GM23248 (cell line): ENCODE data around the gene LYSET. TPM values are rescaled to one million over a fixed set of nuclear protein-coding genes. Genes with fewer than 3 reads are reported as not detected.
"Not testable (repeated sequence)": the region's sequence is repeated elsewhere in the genome, so short reads cannot be mapped to it uniquely, and the experiment has no call there.

Source experiments
- DNase-seq: peaks from one replicate; pipeline ENCODE4 v3.0.0-alpha.2; 2015
- H2AFZ ChIP-seq: fragments of 200-600 bp; sonication (generic); 2 replicates; pipeline ENCODE4 v1.6.1; 2016; ENCODE audit warnings: antibody characterized with exemption
- H3F3A ChIP-seq: fragments of 200-600 bp; sonication (generic); 2 replicates; pipeline ENCODE4 v1.6.1; 2016; ENCODE audit warnings: mild to moderate bottlenecking, antibody characterized with exemption, mixed run types; ENCODE audit not compliant: insufficient read depth
- H3K27ac ChIP-seq: fragments of 200-600 bp; sonication (generic); 2 replicates; pipeline ENCODE4 v1.5.1; 2016; ENCODE audit warnings: mild to moderate bottlenecking
- H3K27me3 ChIP-seq: fragments of 200-600 bp; sonication (generic); replicated peaks from 2 replicates; pipeline ENCODE4 v1.6.1; 2016; ENCODE audit warnings: mild to moderate bottlenecking; ENCODE audit not compliant: insufficient read depth
- H3K36me3 ChIP-seq: fragments of 200-600 bp; sonication (generic); 2 replicates; pipeline ENCODE4 v1.6.1; 2016; ENCODE audit warnings: low read depth, mild to moderate bottlenecking
- H3K4me1 ChIP-seq: fragments of 200-600 bp; sonication (generic); 2 replicates; pipeline ENCODE4 v1.6.1; 2016; ENCODE audit warnings: mild to moderate bottlenecking; ENCODE audit not compliant: insufficient read depth
- H3K4me2 ChIP-seq: fragments of 200-600 bp; sonication (generic); one replicate; pipeline ENCODE4 v1.6.1; 2016; ENCODE audit warnings: mild to moderate bottlenecking; ENCODE audit not compliant: unreplicated experiment
- H3K4me3 ChIP-seq: fragments of 200-600 bp; sonication (generic); 2 replicates; pipeline ENCODE4 v1.5.1; 2016; ENCODE audit warnings: mild to moderate bottlenecking
- H3K79me2 ChIP-seq: fragments of 200-600 bp; sonication (generic); 2 replicates; pipeline ENCODE4 v1.6.1; 2016; ENCODE audit warnings: mild to moderate bottlenecking; ENCODE audit not compliant: insufficient read depth
- H3K9ac ChIP-seq: fragments of 200-600 bp; sonication (generic); 2 replicates; pipeline ENCODE4 v1.6.1; 2016; ENCODE audit warnings: mild to moderate bottlenecking
- H3K9me2 ChIP-seq: fragments of 200-600 bp; sonication (generic); 2 replicates; pipeline ENCODE4 v1.6.1; 2016; ENCODE audit warnings: mixed run types, mild to moderate bottlenecking, moderate library complexity; ENCODE audit not compliant: insufficient read depth
- H3K9me3 ChIP-seq: fragments of 200-600 bp; sonication (generic); one replicate; pipeline ENCODE4 v1.6.1; 2017; ENCODE audit warnings: low read depth
- H4K20me1 ChIP-seq: fragments of 200-600 bp; sonication (generic); 2 replicates; pipeline ENCODE4 v1.6.0; 2016; ENCODE audit not compliant: insufficient read depth
- EZH2 ChIP-seq: fragments of 200-600 bp; sonication (generic); IDR thresholded peaks from 2 replicates; pipeline ENCODE4 v1.6.1; 2018; ENCODE audit warnings: antibody characterized with exemption, mild to moderate bottlenecking; ENCODE audit not compliant: insufficient read depth, poor library complexity, severe bottlenecking
- EZH2phosphoT487 ChIP-seq: fragments of 200-600 bp; sonication (generic); IDR thresholded peaks from 2 replicates; pipeline ENCODE4 v1.6.1; 2018; ENCODE audit warnings: antibody characterized with exemption, moderate library complexity, mild to moderate bottlenecking, low read depth; ENCODE audit not compliant: insufficient read depth
- WGBS, 2 experiments: methylation state at CpG; one replicate each; pipeline ENCODE4 v1.1.6; 2015 to 2017; ENCODE audit warnings: low lambda C conversion rate in 2 of 2, low coverage in 1 of 2; ENCODE audit errors: missing lambda C conversion rate in 2 of 2; 5-methylcytosine and 5-hydroxymethylcytosine counted together
- in situ Hi-C: fragments of 300-500 bp; cut with MboI; formaldehyde crosslinking; loops from 2 replicates; pipeline ENCODE4 v1.15.0; 2020
- polyA plus RNA-seq: library from polyadenylated mRNA; unstranded; fragments of >200 nt; fragmentation: Nextera tagmentation; extraction: Ambion mirVana; gene quantifications from 2 replicates; pipeline ENCODE4 v1.2.1, GENCODE V29; 2016
- total RNA-seq: library from RNA; depleted of rRNA; stranded (reverse); fragments of >200 nt; shearing (Covaris generic); gene quantifications from 2 replicates; pipeline ENCODE4 v1.2.3, GENCODE V29; 2014; rRNA removed

The LYSET gene
- total and polyA plus RNA-seq, 2 experiments from 2014 or later, result 7.7 to 18.5 TPM

DNA sequence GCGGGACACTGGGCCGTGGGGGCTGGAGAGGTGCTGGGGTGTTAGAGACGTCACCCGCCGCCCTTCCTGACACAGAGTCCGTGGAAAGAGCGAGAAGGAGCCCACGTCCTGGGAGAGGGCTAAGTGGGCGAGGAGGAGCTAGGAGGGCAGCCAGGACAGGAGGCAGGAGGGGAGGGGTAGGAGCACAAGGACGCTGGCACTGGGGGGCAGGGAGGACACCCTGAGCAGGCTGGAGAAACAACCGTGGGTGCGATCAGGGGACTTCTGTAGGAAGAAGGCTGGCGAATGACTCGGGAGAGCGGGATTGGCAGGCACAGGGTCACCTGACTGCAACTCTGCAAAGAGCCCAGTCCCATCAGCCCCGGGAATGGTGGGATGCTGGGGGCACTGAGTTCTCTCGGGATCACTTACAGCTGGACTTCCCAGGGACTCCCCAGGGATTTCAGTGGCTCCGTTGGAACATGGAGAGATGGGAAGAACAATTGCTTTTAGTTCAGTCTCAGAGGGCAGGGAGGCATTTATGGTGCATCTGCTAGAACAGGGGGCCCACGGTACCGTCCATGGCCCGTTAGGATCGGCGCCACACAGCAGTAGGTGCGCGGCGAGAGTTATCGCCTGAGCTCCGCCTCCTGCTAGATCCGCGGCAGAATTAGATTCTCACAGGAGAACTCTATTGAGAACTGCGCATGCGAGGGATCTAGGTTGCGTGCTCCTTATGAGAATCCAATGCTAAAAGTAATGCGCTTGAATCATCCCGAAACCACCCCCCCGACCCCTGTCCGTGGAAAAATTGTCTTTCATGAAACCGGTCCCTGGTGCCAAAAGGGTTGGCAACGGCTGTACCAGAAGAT lies 46.2 kb downstream of the LYSET start:
- WGBS, 2 experiments, result 18 to 19% methylated on average over 39 of the region's 39 CpGs
- in situ Hi-C loops, result loop anchor here (25.0 kb wide), 1 partner anchor 306 kb away; no protein-coding TSS in a partner anchor
- Histone ChIP-seq H3K79me2 (no peaks in the 10 kb centered on the region), H4K20me1 (no peaks in the 10 kb centered on the region), H3K36me3 (no peaks in the 10 kb centered on the region; the same call in 1 of the 2 replicates), H3K27ac (peak overlapping the region; percentile 52), H3K9me2 (no peaks in the 10 kb centered on the region), H3K4me1 (peaks cover 10% of the 10 kb centered on the region), H3K4me2 (peak overlapping the region; percentile 94), H3F3A (peaks cover 22% of the 10 kb centered on the region; the same call in 1 of the 2 replicates), H2AFZ (peak overlapping the region; percentile 93), H3K4me3 (peak overlapping the region; percentile 76), H3K9ac (peak overlapping the region; percentile 82), H3K27me3 (no peaks in the 10 kb centered on the region), H3K9me3 (no peaks in the 10 kb centered on the region)
- no peak for TF ChIP-seq EZH2
- no peak for TF ChIP-seq EZH2phosphoT487
- peak; percentile 88 for DNase-seq

DNA sequence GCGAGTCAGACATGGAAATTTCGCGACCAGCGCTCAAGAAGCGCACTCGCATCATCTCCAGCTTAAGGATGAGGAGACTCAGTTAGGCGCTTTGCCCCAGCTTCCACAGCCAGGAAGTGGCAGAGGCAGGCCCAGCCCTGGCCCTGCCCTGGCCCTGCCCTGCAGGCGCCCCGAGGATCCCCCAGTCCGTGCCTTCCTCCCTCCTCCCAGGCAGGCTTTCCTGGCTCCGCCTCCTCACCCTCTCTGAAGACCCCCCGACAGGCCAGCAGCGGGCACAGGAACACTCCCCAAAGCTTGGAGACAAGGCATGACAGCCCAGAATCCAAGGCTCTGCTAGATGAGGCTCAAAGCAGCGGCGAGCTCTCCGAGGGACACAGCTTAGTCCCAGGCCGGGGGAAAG lies 47.0 kb downstream of the LYSET start:
- peak overlapping the region; percentile 94 for H3K4me2 ChIP-seq
- H3K36me3 ChIP-seq, result no peaks in the 10 kb centered on the region; the same call in 1 of the 2 replicates
- no peaks in the 10 kb centered on the region for H3K9me3 ChIP-seq
- H3K27ac ChIP-seq, result peak overlapping the region; percentile 52
- DNase-seq, result no peak
- 57 to 69% methylated on average over 16 to 17 of the region's 17 CpGs for WGBS, 2 experiments
- H3K9ac ChIP-seq, result peak overlapping the region; percentile 82
- peak overlapping the region; percentile 76 for H3K4me3 ChIP-seq
- in situ Hi-C loops, result loop anchor here (25.0 kb wide), 1 partner anchor 305 kb away; no protein-coding TSS in a partner anchor
- no peaks in the 10 kb centered on the region for H4K20me1 ChIP-seq
- H3K9me2 ChIP-seq, result no peaks in the 10 kb centered on the region
- H3K4me1 ChIP-seq, result peaks cover 10% of the 10 kb centered on the region
- TF ChIP-seq EZH2phosphoT487, result no peak
- no peak for TF ChIP-seq EZH2
- no peaks in the 10 kb centered on the region for H3K79me2 ChIP-seq
- peak overlapping the region; percentile 93 for H2AFZ ChIP-seq
- H3F3A ChIP-seq, result peaks cover 22% of the 10 kb centered on the region; the same call in 1 of the 2 replicates
- H3K27me3 ChIP-seq, result no peaks in the 10 kb centered on the region

- not testable (repeated sequence) for H3K79me2 ChIP-seq, DNase-seq, H3K4me3 ChIP-seq, H3K4me2 ChIP-seq, H3K9ac ChIP-seq, H4K20me1 ChIP-seq, H2AFZ ChIP-seq, H3K27ac ChIP-seq, H3K9me2 ChIP-seq, H3K27me3 ChIP-seq, H3K9me3 ChIP-seq, H3K36me3 ChIP-seq
- H3F3A ChIP-seq, result peaks cover 22% of the 10 kb centered on the region; the same call in 1 of the 2 replicates
- H3K4me1 ChIP-seq, result peaks cover 10% of the 10 kb centered on the region
- in situ Hi-C loops, result loop anchor here (25.0 kb wide), 1 partner anchor 304 kb away; no protein-coding TSS in a partner anchor
- WGBS, 2 experiments, result 73 to 78% methylated on average over 5 of the region's 5 CpGs
Measured at GRCh38 chr14:93233078-93233477, 48.0 kb downstream of the LYSET start.

- Histone ChIP-seq H3K79me2 (no peaks in the 10 kb centered on the region), H3K36me3 (no peaks in the 10 kb centered on the region), H4K20me1 (no peaks in the 10 kb centered on the region), H3K9me2 (no peaks in the 10 kb centered on the region), H3K9me3 (no peaks in the 10 kb centered on the region), H3K9ac (peak overlapping the region; percentile 75), H3F3A (peaks cover 22% of the 10 kb centered on the region; the same call in 1 of the 2 replicates), H2AFZ (peak overlapping the region; percentile 14; the same call in 1 of the 2 replicates), H3K4me1 (peaks cover 10% of the 10 kb centered on the region), H3K27ac (peak overlapping the region; percentile 84), H3K27me3 (no peaks in the 10 kb centered on the region), H3K4me3 (peak overlapping the region; percentile 38; the same call in 1 of the 2 replicates), H3K4me2 (peak overlapping the region; percentile 69)
- DNase-seq, result peak; percentile 96
- in situ Hi-C loops, result loop anchor here (25.0 kb wide), 1 partner anchor 303 kb away; no protein-coding TSS in a partner anchor
- no peak for TF ChIP-seq EZH2phosphoT487
- no peak for TF ChIP-seq EZH2
- WGBS, 2 experiments, result 12 to 26% methylated on average over 10 of the region's 10 CpGs
Measured at GRCh38 chr14:93234798-93235197, 49.7 kb downstream of the LYSET start.

Other genes starting within 250 kb of the LYSET start
- gene ITPK1, start 69.4 kb upstream of the LYSET start, total RNA-seq, result 33.3 and 35.0 TPM in 2 replicates
- gene ITPK1, start 69.4 kb upstream of the LYSET start, polyA plus RNA-seq, result 18.7 and 19.4 TPM in 2 replicates
- 17.5 and 18.3 TPM in 2 replicates for gene MOAP1, start 420 bp upstream of the LYSET start, total RNA-seq
- 9.8 and 11.8 TPM in 2 replicates for gene MOAP1, start 420 bp upstream of the LYSET start, polyA plus RNA-seq
- 13.2 and 16.5 TPM in 2 replicates for gene GON7, start 21.7 kb downstream of the LYSET start, total RNA-seq
- gene GON7, start 21.7 kb downstream of the LYSET start, polyA plus RNA-seq, result 18.3 and 19.0 TPM in 2 replicates
- gene UBR7, start 21.9 kb downstream of the LYSET start, total RNA-seq, result 28.7 and 42.9 TPM in 2 replicates
- 23.8 and 24.0 TPM in 2 replicates for gene UBR7, start 21.9 kb downstream of the LYSET start, polyA plus RNA-seq
- gene BTBD7, start 147.7 kb downstream of the LYSET start, total RNA-seq, result 18.2 and 25.3 TPM in 2 replicates
- gene BTBD7, start 147.7 kb downstream of the LYSET start, polyA plus RNA-seq, result 13.1 and 14.3 TPM in 2 replicates
- not detected in 2 replicates for gene COX8C, start 161.9 kb downstream of the LYSET start, total RNA-seq
- not detected in 2 replicates for gene COX8C, start 161.9 kb downstream of the LYSET start, polyA plus RNA-seq
- not detected in 2 replicates for gene UNC79, start 245.6 kb downstream of the LYSET start, total RNA-seq
- 0.04 TPM in 2 replicates for gene UNC79, start 245.6 kb downstream of the LYSET start, polyA plus RNA-seq